HUES64 (cell line): ENCODE measurements around the gene NMB.
A peak's percentile ranks its signal among the peaks of the same experiment; 100 is the strongest.

Experiments
- H3K27ac ChIP-seq: 2 replicates; pipeline ENCODE4 v1.7.0; 2013; ENCODE audit warnings: low read depth, low read length, inconsistent platforms
- H3K27me3 ChIP-seq: 2 replicates; pipeline ENCODE4 v1.6.1; 2013; ENCODE audit warnings: mild to moderate bottlenecking, low read length; ENCODE audit not compliant: insufficient read depth
- H3K36me3 ChIP-seq: 2 replicates; pipeline ENCODE4 v1.6.1; 2013; ENCODE audit warnings: mild to moderate bottlenecking, low read length; ENCODE audit not compliant: insufficient read depth
- H3K4me1 ChIP-seq: 2 replicates; pipeline ENCODE4 v1.6.1; 2013; ENCODE audit warnings: mild to moderate bottlenecking, low read length, moderate library complexity; ENCODE audit not compliant: insufficient read depth
- H3K4me3 ChIP-seq: 2 replicates; pipeline ENCODE4 v1.5.1; 2013; ENCODE audit warnings: mild to moderate bottlenecking, low read length, moderate library complexity
- H3K9ac ChIP-seq: 2 replicates; pipeline ENCODE4 v1.6.1; 2013; ENCODE audit warnings: mild to moderate bottlenecking, low read depth, low read length
- H3K9me3 ChIP-seq: 2 replicates; pipeline ENCODE4 v1.6.1; 2013; ENCODE audit warnings: low read depth, low read length; ENCODE audit not compliant: insufficient read depth
- WGBS: fragments of 150-250, 120-280 bp; methylation state at CpG from one replicate; pipeline ENCODE4 v1.1.7; 2013; ENCODE audit warnings: missing lambda C conversion rate; 5-methylcytosine and 5-hydroxymethylcytosine counted together

Gene NMB

DNA sequence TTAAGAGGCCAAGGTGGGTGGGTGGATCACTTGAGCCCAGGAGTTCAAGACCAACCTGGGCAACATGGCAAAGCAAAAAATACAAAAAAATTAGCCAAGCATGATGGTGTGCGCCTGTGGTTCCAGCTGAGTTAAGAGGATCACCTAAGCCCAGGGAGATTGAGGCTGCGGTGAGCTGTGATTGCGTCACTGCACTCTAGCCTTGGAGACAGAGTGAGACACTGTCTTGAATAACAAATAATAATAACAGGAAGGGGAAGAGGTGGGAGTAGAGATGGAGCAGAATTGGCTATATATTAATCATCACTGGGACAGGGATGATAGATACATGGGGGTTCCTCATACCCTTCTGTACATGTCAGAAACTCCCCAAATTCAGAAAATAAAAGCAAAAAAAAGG, 23.8 kb upstream of the NMB start:
- H3K27me3 ChIP-seq: no peaks in the 10 kb centered on the region
- H3K9me3 ChIP-seq: no peaks in the 10 kb centered on the region
- no peak overlapping the region for H3K27ac ChIP-seq
- H3K9ac ChIP-seq: no peak overlapping the region
- WGBS: 98% methylated on average over 3 of the region's 3 CpGs
- no peak overlapping the region for H3K4me3 ChIP-seq
- no peaks in the 10 kb centered on the region for H3K4me1 ChIP-seq
- H3K36me3 ChIP-seq: peaks cover 85% of the 10 kb centered on the region

GRCh38 chr15:84671211-84671610, 13.2 kb upstream of the NMB start:
- H3K36me3 ChIP-seq: peaks cover 77% of the 10 kb centered on the region
- H3K4me3 ChIP-seq: no peak overlapping the region
- H3K9ac ChIP-seq: no peak overlapping the region
- H3K4me1 ChIP-seq: no peaks in the 10 kb centered on the region
- no peaks in the 10 kb centered on the region for H3K9me3 ChIP-seq
- no peak overlapping the region for H3K27ac ChIP-seq
- H3K27me3 ChIP-seq: no peaks in the 10 kb centered on the region

DNA sequence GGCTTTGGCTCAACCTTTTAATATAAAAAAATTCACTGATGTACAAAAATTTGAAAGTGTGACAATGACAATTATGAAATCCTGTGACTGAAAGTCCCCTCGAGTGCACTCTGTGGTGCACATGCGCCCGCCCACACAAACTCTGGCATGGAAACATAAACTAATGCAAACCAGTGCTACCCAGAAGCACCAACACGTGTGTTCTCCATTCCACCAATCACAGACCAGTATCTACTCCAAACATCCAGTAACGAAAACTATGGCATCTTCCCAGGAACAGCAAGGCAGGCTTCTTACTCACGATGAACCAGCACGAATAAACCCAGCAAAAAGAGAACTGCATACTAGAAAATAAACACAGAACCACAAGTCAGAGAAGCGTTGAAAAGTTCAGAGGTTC, 11.7 kb upstream of the NMB start:
- Histone ChIP-seq H3K4me3 (no peak overlapping the region), H3K9ac (no peak overlapping the region), H3K4me1 (no peaks in the 10 kb centered on the region), H3K9me3 (no peaks in the 10 kb centered on the region), H3K27ac (no peak overlapping the region), H3K27me3 (no peaks in the 10 kb centered on the region), H3K36me3 (peaks cover 80% of the 10 kb centered on the region)
- WGBS: 95% methylated on average over 8 of the region's 8 CpGs

DNA sequence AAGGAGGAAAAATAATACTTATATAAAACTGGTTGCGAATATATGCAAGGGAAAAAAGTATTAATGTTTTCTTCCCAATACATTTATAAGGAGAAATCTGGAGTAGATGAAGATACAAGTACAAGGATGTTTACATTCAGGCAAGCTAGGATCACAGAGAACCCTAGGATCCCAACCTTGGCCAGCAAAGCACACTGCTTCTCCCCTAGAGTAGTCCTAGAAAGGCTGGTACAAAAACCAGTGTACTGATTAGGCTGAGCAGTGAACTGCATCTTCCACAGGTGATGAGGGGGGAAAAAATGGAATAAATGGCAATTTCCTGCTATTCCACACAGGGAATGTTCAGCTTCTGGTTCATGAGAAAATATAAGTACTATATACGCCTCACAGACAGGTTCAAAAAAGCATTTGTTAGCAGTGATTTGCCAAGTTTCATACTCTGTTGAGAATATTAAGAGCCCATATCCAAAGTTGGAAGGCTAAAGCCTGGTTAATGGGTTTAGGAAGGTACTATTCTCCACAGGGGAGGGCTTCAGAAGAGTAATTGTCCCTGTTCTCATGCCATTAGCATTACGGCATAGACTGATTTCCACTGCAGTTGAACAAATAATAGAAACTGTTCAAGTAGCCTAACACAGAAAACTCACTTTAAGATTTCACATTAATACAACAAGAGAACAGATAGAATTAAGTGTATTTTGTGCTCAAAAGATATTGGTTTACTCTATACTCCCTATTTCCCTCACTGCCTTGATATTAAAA, 10.4 kb upstream of the NMB start:
- H3K9me3 ChIP-seq: no peaks in the 10 kb centered on the region
- no peaks in the 10 kb centered on the region for H3K4me1 ChIP-seq
- WGBS: 90% methylated on average over 2 of the region's 3 CpGs
- H3K4me3 ChIP-seq: no peak overlapping the region
- H3K36me3 ChIP-seq: peaks cover 68% of the 10 kb centered on the region
- no peak overlapping the region for H3K9ac ChIP-seq
- no peaks in the 10 kb centered on the region for H3K27me3 ChIP-seq
- H3K27ac ChIP-seq: no peak overlapping the region

DNA sequence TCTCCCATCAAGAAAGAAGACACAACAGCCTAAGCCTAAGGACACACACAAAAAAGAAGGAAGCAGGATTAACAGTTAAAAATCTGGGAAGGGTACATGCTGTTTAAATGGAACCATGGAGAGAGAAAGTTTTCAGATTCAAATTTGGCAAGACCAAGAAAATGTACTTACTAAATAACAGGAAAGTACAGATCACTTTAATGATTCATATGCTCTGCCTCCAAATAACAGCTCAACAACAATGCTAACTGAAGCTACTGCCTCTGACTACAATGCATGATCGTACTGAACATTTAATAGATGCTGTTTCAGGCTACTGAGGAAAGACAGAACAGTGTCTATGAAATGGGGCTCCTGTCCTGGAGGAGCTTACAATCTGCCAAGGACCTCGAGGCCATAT, 8.4 kb upstream of the NMB start:
- WGBS: 92% methylated on average over 2 of the region's 2 CpGs
- Histone ChIP-seq H3K36me3 (peaks cover 59% of the 10 kb centered on the region), H3K4me1 (no peaks in the 10 kb centered on the region), H3K4me3 (no peak overlapping the region), H3K9ac (no peak overlapping the region), H3K27ac (no peak overlapping the region), H3K9me3 (no peaks in the 10 kb centered on the region), H3K27me3 (no peaks in the 10 kb centered on the region)

DNA sequence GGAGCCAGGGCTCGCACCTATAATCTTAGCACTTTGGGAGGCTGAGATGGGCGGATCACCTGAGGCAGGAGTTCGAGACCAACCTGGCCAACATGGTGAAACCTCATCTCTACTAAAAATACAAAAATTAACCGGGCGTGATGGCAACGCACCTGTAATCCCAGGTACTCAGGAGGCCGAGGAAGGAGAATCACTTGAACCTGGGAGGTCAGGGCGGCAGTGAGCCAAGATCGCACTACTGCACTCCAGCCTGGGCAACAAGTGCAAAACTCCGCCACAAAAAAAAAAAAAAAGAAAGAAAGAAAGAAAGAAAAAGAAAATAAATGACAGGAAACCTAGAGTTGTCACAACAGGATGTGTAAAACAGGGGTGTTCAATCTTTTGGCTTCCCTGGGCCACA, 3.0 kb upstream of the NMB start:
- no peaks in the 10 kb centered on the region for H3K9me3 ChIP-seq
- WGBS: 95% methylated on average over 10 of the region's 10 CpGs
- H3K4me1 ChIP-seq: peaks cover 9% of the 10 kb centered on the region; the same call in 1 of the 2 replicates
- no peak overlapping the region for H3K9ac ChIP-seq
- peaks cover 13% of the 10 kb centered on the region for H3K36me3 ChIP-seq
- no peak overlapping the region for H3K27ac ChIP-seq
- peaks cover 19% of the 10 kb centered on the region for H3K27me3 ChIP-seq
- H3K4me3 ChIP-seq: no peak overlapping the region

- Histone ChIP-seq H3K27me3 (peaks cover 24% of the 10 kb centered on the region), H3K9me3 (no peaks in the 10 kb centered on the region), H3K36me3 (peaks cover 4% of the 10 kb centered on the region), H3K9ac (no peak overlapping the region), H3K27ac (no peak overlapping the region), H3K4me3 (no peak overlapping the region), H3K4me1 (peaks cover 9% of the 10 kb centered on the region; the same call in 1 of the 2 replicates)
- WGBS: 86% methylated on average over 4 of the region's 4 CpGs
Measured at GRCh38 chr15:84659904-84660781, 2.1 kb upstream of the NMB start.

GRCh38 chr15:84658788-84659411, 901 bp upstream of the NMB start:
- peak overlapping the region; percentile 72 for H3K27ac ChIP-seq
- peak overlapping the region; percentile 55 for H3K4me3 ChIP-seq
- WGBS: 53% methylated on average over 7 of the region's 7 CpGs
- H3K4me1 ChIP-seq: peaks cover 9% of the 10 kb centered on the region; the same call in 1 of the 2 replicates
- peaks cover 24% of the 10 kb centered on the region for H3K27me3 ChIP-seq
- no peaks in the 10 kb centered on the region for H3K9me3 ChIP-seq
- H3K9ac ChIP-seq: peak overlapping the region; percentile 75
- H3K36me3 ChIP-seq: no peaks in the 10 kb centered on the region

GRCh38 chr15:84657748-84658079, 285 bp downstream of the NMB start:
- WGBS: 24% methylated on average over 17 of the region's 17 CpGs
- H3K4me3 ChIP-seq: peak overlapping the region; percentile 73
- no peak overlapping the region; the same call in 1 of the 2 replicates for H3K27ac ChIP-seq
- H3K36me3 ChIP-seq: peaks cover 2% of the 10 kb centered on the region; the same call in 1 of the 2 replicates
- H3K27me3 ChIP-seq: peaks cover 24% of the 10 kb centered on the region
- H3K4me1 ChIP-seq: peaks cover 9% of the 10 kb centered on the region; the same call in 1 of the 2 replicates
- H3K9ac ChIP-seq: peak overlapping the region; percentile 63
- H3K9me3 ChIP-seq: no peaks in the 10 kb centered on the region

- Histone ChIP-seq H3K4me1 (peaks cover 9% of the 10 kb centered on the region; the same call in 1 of the 2 replicates), H3K4me3 (no peak overlapping the region), H3K27ac (no peak overlapping the region), H3K27me3 (peaks cover 24% of the 10 kb centered on the region), H3K36me3 (peaks cover 10% of the 10 kb centered on the region), H3K9me3 (no peaks in the 10 kb centered on the region), H3K9ac (no peak overlapping the region)
- 93% methylated on average over 7 of the region's 7 CpGs for WGBS
Measured at GRCh38 chr15:84656972-84657371, 1.0 kb downstream of the NMB start.
